Vagina (tissue), 2 donors: ENCODE results near the gene CKAP2L. TPM values are rescaled to one million over a fixed set of nuclear protein-coding genes. Genes with fewer than 3 reads are reported as not detected.

Experiments
- DNase-seq, 2 donors: peaks; one replicate each; pipeline ENCODE4 v3.0.0-alpha.2; 2017; ENCODE audit errors: extremely low spot score in 2 of 2
- H3K27ac ChIP-seq: fragments of 200-600 bp; sonication (generic); one replicate; pipeline ENCODE4 v1.5.1; 2019
- H3K27me3 ChIP-seq: fragments of 200-600 bp; sonication (generic); one replicate; pipeline ENCODE4 v1.5.1; 2019
- H3K36me3 ChIP-seq, 2 donors: fragments of 200-600 bp; sonication (generic); one replicate each; pipeline ENCODE4 v1.5.1; 2017 to 2019
- H3K4me1 ChIP-seq: fragments of 200-600 bp; sonication (generic); one replicate; pipeline ENCODE4 v1.5.1; 2019
- H3K4me3 ChIP-seq, 2 donors: fragments of 200-600 bp; sonication (generic); 1 replicate in 1 of 2; 2 replicates in 1 of 2; pipeline ENCODE4 v1.5.1; 2016 to 2019
- H3K9me3 ChIP-seq: fragments of 200-600 bp; sonication (generic); one replicate; pipeline ENCODE4 v1.5.1; 2019
- CTCF ChIP-seq, 3 experiments: fragments of 450-650 bp in 2 of 3; fragments of 200-600 bp in 1 of 3; sonication (generic) in 1 of 3; IDR thresholded peaks; one replicate each; pipeline ENCODE4 v1.5.1; 2017 to 2019; ENCODE audit warnings: antibody characterized with exemption in 3 of 3, mild to moderate bottlenecking in 2 of 3, moderate library complexity in 2 of 3
- POLR2A ChIP-seq, 2 donors: fragments of 450-650 bp; IDR thresholded peaks; one replicate each; pipeline ENCODE4 v1.6.1; 2017; ENCODE audit warnings: antibody characterized with exemption in 2 of 2, mild to moderate bottlenecking in 2 of 2, moderate library complexity in 2 of 2
- POLR2AphosphoS5 ChIP-seq, 2 donors: sonication (generic); formaldehyde crosslinking; IDR thresholded peaks; one replicate each; pipeline ENCODE4 v1.9.0; 2017; ENCODE audit warnings: antibody characterized with exemption in 2 of 2, mild to moderate bottlenecking in 2 of 2, low read depth in 1 of 2; ENCODE audit not compliant: insufficient read depth in 1 of 2
- intact Hi-C: fragments of 100-400 bp; cut with DNase I; formaldehyde crosslinking; loops from one replicate; pipeline ENCODE4 v1.15.1; 2023
- total RNA-seq: library from RNA; depleted of rRNA; stranded (reverse); fragments of >200 nt; gene quantifications from one replicate; pipeline ENCODE4 v1.2.3, GENCODE V29; 2016

CKAP2L gene
- total RNA-seq, 1 donor from 2014 or later: 1.2 TPM

GRCh38 chr2:112749755-112750559 is 14.5 kb downstream of the CKAP2L start:
- no peaks in the 10 kb centered on the region for H3K4me1 ChIP-seq
- no peaks in the 10 kb centered on the region for H3K27me3 ChIP-seq
- TF ChIP-seq CTCF (IDR thresholded peaks at IDR 0.05) (peak; percentile 72 to 83 (median 77)), POLR2A (IDR thresholded peaks at IDR 0.05) (no peak), POLR2AphosphoS5 (IDR thresholded peaks at IDR 0.05; ENCODE audit: insufficient read depth in 1 of 2, low read depth in 1 of 2) (peak in 1 of 2 donors; percentile 15)
- intact Hi-C loops: loop anchor here (5.0 to 10.0 kb wide), 2 partner anchors 132 to 185 kb away; no protein-coding TSS in a partner anchor
- DNase-seq: no peak
- H3K27ac ChIP-seq: no peak overlapping the region
- no peaks in the 10 kb centered on the region for H3K36me3 ChIP-seq
- no peaks in the 10 kb centered on the region for H3K9me3 ChIP-seq
- no peak overlapping the region for H3K4me3 ChIP-seq

GRCh38 chr2:112740527-112740926 is 23.9 kb downstream of the CKAP2L start:
- H3K4me1 ChIP-seq: no peaks in the 10 kb centered on the region
- H3K27me3 ChIP-seq: no peaks in the 10 kb centered on the region
- intact Hi-C loops: no loop called here
- no peak for DNase-seq
- TF ChIP-seq CTCF (IDR thresholded peaks at IDR 0.05): no peak
- no peak for TF ChIP-seq POLR2A (IDR thresholded peaks at IDR 0.05)
- no peak for TF ChIP-seq POLR2AphosphoS5 (IDR thresholded peaks at IDR 0.05; ENCODE audit: insufficient read depth in 1 of 2, low read depth in 1 of 2)
- H3K27ac ChIP-seq: no peak overlapping the region
- no peak overlapping the region for H3K4me3 ChIP-seq
- no peaks in the 10 kb centered on the region for H3K9me3 ChIP-seq
- no peaks in the 10 kb centered on the region for H3K36me3 ChIP-seq

GRCh38 chr2:112737542-112738232 is 26.7 kb downstream of the CKAP2L start:
- H3K27me3 ChIP-seq: no peaks in the 10 kb centered on the region
- no peak for TF ChIP-seq POLR2AphosphoS5 (IDR thresholded peaks at IDR 0.05; ENCODE audit: insufficient read depth in 1 of 2, low read depth in 1 of 2)
- no peak for TF ChIP-seq POLR2A (IDR thresholded peaks at IDR 0.05)
- TF ChIP-seq CTCF (IDR thresholded peaks at IDR 0.05): no peak
- H3K4me3 ChIP-seq: no peak overlapping the region

GRCh38 chr2:112733871-112734270 is 30.5 kb downstream of the CKAP2L start:
- intact Hi-C loops: no loop called here

More at GRCh38 chr2:112737542-112738232, 26.7 kb downstream of the CKAP2L start:
- no peaks in the 10 kb centered on the region for H3K9me3 ChIP-seq
- intact Hi-C loops: no loop called here
- H3K27ac ChIP-seq: no peak overlapping the region
- H3K36me3 ChIP-seq: no peaks in the 10 kb centered on the region
- no peaks in the 10 kb centered on the region for H3K4me1 ChIP-seq
- DNase-seq: no peak

More at GRCh38 chr2:112733871-112734270, 30.5 kb downstream of the CKAP2L start:
- no peaks in the 10 kb centered on the region for H3K4me1 ChIP-seq
- no peak overlapping the region for H3K4me3 ChIP-seq
- TF ChIP-seq POLR2A (IDR thresholded peaks at IDR 0.05): no peak
- no peak for TF ChIP-seq CTCF (IDR thresholded peaks at IDR 0.05)
- TF ChIP-seq POLR2AphosphoS5 (IDR thresholded peaks at IDR 0.05; ENCODE audit: insufficient read depth in 1 of 2, low read depth in 1 of 2): no peak
- no peaks in the 10 kb centered on the region for H3K36me3 ChIP-seq
- no peak for DNase-seq
- no peak overlapping the region for H3K27ac ChIP-seq
- no peaks in the 10 kb centered on the region for H3K9me3 ChIP-seq
- H3K27me3 ChIP-seq: no peaks in the 10 kb centered on the region
